Stimulated activated CD8-positive, alpha-beta memory T cell treated with anti-CD3 and anti-CD28 coated beads, Interleukin-7, amount 100 ng/mL, for 24 hours (primary cell): Measurements from ENCODE around the gene HAND1.
A peak's percentile ranks its signal among the peaks of the same experiment; 100 is the strongest.

Experiments
- DNase-seq: peaks from one replicate; pipeline ENCODE4 v3.0.0-alpha.2; 2020; ENCODE audit warnings: low read depth

The HAND1 gene

DNA sequence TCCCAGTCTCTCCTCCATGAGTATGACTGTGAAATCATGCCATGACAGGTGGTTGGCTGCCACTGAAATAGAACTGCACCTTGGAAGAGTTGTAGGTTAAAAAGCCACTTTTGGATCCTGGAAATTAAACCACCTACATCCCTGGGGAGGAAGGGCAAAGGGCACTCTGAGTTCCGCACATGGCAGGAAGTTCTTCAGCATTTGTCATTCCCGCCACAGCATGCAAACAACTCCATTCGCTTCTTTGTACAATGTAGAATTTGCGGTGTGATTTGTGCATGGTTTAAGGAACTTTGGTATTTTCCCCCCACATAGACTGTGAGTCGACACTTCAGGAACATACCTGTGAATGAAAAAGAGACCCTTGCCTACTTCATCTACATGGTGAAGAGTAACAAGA is 22.4 kb downstream of the HAND1 start:
- no peak for DNase-seq

DNA sequence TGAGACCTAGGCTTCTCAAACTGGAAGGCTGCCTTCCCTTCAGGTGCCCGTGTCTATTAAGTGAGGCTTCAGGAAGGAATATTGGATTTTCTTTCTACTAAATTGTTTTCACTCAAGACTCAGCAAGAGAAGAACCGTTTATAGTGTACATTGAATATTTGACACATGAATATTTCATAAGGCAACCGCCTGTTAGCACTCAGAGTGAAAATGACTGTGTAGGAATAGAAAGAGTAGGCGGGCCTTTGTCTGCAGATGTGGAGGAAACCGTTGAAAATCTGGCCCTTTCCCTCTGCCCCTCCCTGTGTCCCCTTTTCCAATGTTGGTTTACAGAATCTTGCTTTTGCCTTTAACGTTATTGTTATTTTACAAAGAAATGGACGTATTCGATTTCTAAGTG is 26.1 kb downstream of the HAND1 start:
- DNase-seq = no peak

DNA sequence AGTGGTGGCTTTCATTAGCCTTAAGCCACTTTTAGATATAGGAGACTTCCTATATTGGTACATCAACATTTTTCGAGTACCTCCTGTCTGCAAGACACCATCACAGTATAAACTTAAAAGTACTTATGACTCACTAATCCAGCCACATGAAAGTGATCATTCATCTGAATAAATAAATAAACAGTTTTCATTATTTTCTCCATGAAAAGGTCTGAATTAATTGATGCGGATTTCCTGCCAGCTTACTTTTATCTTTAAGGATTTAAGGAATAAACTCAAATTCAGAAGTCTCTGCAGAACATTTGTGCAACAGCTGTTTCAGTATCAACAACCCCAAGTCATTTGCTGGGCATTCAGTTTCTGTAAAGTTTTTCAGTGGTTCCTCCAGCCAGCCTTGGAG is 28.2 kb downstream of the HAND1 start:
- DNase-seq = no peak

DNA sequence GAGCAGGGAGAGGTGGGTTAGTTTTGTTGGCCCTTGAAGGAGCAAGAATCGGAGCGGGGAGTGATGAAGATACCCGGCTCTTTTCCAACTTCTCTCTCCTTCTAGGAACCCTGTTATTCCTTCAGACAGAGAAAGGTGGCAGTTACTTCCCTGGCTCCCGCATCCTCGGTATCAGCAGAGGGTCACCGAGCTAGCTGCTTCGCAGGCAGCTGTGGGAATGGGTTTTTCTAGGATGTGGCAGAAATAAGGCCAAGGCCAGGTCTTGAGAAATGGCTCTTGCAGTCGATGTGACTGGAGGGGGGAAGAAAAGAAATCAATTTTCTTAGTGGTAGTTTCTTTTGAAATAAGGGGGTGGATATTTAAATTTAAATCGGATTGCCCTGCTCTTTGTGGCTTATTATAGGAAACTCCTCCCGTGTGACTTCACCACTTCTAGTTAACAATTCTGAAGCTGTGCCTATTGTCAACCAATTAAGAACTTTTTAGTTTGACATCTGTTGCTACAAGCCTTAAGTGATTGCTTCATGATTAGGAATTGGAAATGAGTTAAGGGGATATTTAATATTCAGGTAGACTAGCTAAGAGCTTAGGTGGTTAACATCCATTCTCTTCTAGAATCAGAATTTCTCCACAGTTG is 30.8 kb downstream of the HAND1 start:
- no peak for DNase-seq

DNA sequence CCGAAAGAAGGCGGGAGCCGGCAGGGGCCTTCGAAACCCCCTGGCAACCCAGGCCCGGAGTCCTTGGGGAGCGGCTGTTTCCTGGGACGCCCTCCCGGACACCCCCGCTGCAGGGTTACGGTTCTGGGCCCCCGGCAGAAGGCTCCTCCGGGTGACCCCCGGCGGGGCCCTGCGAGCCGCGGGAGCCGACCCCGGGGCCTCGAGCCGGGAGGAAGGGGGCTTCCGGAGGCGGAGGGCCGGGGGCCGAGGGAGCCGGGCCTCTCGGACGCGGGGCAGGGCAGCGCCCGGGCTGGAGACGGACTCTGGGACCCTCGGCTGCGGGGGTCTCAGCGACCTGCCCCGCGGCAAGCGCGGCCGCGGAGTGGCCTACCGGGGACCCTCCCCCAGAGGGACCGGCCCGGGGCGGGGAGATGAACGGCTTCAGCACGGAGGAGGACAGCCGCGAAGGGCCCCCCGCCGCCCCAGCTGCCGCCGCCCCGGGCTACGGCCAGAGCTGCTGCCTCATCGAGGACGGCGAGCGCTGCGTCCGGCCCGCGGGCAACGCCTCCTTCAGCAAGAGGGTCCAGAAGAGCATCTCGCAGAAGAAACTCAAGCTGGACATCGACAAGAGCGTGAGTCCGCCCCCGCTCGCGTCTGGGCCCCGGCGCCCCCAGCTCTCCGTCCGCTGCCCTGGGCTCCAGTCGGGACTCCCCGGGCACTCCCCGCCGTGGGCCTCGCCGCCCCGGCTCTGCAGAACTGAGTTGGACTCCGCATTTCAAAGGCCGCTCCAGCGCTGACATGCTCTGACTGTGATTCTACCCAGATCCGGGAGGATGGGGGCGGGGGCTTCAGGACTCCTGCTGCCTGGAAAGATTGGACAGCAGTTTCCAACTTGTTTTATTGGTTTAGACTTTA is 31.6 kb downstream of the HAND1 start:
- DNase-seq = peak; percentile 4

DNA sequence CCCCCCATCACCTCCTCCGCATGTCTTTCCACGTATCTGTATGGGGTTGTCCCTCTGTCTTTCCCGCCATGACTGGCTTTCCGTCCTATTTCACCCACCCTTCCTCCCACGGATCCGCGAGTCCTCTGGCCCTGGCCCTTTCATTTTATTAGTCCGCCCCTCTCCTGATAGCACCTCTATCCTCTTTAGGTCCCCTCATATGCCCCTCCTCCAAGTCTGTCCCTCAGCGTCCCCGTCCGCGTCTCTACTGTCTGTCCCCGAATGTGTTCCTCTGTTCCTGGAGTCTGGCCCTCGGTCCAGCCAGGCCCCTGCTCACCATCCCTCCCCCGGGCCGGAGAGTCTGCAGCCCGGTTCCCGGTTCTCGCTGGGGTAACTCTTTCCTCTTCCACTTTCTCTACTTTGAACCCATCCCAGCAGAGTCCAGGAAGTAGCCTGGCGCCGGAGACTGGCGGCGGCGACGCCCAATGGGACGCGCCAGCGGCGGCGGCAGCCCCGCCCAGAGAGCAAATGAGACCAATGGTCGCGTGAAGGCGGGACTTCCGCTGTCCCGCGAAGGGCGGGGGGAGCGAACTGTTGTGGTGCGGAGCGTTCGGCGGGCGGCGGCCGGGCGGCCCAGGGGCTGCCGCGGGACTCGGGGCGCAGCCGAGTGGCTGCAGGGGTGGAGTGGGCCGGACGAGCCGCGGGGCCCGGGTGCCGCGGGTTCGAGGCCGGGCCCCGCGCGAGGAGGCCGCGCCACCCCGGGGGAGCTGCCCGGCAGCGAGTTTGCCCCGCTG is 32.4 kb downstream of the HAND1 start, which contains the start of gene SAP30L:
SAP30L (plus strand) TSS at position 576 of the 773 bp plus-strand sequence. CDS start 608 bp downstream, outside the sequence.
- peak; percentile 86 for DNase-seq

DNA sequence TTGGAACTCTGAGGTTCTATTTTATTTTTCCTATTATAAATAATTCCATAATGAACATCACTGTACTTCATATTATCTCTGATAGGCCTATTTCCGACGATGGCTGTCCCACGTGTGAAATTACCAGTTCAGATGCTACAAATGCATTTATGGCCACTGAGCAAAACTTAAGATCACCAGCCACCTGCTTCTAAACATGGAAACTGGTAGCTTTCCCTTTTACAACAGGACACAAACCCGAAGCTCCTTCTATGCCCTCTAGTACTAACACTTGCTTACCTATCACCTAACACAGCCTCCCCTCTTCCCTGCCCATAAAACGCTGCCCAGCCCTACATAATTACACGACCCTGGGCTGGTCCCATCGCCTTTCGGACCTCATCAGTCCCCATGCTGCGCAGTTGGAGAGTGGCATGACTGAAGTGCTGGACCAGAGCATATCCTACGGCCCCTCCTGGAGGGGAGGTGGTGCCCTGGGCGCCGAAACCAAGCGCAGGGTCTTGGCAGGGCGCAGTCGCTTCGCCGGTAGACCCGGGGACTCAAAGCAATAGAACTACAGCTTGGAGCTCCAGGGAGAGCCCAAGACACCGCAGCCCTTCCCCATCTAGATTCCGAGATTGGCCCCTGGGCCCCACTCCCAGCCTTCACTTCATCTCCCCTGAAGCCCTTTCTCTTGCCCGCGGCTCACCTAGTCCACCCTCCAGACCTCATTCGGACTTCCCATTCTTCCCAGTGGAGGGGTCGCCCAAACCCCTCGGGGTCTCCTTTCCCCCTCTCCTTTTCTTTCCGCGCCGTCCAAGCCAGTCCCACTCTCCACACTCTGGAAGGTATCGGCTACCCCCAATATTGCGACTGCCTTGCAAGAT is 33.2 kb downstream of the HAND1 start:
- DNase-seq = no peak

DNA sequence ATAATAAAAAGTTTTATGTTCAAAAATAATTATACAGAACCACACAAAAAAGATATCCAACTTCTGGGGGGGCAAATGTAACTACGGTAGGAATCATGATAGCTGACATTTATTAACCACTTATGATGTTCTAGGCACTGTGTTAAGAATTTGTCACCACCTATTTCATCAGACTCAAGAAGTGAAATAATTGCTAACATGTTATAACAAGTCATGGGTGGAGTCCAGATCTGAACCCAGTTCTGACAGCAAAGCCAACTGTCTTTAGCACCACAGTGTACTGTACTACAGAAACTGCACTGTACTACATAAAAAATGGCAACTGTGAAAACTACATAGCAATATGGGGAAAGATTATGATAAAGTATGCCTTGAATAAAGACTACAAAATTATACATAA is 35.2 kb downstream of the HAND1 start:
- no peak for DNase-seq

DNA sequence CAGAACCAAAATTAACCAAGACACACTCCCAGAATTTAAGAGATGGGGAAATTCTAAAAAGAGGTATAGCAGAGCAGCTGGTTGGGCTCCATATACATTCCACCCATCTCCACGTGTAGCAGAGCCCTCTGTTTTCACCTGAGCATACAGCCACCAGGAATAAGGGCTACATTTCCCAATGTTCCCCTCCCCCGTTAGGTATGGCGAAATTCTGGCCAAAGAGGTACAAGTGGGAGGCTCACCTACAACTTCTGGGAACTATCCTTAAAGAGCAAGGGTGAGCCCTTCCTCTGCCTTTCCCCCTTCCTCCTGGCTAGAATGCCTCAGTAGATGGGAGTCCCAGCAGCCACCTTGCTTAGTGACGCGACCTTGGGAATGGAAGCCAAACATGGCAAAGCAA is 37.5 kb downstream of the HAND1 start:
- no peak for DNase-seq

DNA sequence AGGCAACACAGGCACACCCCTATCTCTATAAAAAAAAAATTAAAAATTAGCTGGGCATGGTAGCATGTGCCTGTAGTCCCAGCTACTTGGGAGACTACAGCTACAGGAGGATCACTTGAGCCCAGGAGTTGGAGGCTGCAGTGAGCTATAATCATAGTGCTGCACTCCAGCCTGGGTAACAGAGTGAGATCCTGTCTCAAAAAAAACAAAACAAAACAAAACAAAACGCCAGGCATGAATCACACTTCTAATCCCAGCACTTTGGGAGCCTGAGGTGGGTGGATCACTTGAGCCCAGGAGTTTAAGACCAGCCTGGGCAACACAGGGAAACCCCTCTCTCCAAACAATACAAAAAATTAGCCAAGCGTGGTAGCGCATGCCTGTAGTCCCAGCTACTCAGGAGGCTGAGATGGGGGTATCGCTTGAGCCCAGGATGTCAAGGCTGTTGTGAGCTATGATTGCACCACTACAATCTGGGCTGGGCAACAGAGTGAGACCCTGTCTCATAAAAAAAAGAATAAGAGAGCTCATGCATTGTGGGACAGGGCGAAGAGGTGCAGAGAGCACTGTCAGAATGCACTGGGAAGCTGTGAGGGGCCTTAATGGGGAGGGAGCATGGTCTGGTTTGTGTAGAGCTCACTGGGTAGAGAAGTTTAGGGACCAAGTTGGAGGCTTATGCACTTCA is 40.6 kb downstream of the HAND1 start:
- no peak for DNase-seq

DNA sequence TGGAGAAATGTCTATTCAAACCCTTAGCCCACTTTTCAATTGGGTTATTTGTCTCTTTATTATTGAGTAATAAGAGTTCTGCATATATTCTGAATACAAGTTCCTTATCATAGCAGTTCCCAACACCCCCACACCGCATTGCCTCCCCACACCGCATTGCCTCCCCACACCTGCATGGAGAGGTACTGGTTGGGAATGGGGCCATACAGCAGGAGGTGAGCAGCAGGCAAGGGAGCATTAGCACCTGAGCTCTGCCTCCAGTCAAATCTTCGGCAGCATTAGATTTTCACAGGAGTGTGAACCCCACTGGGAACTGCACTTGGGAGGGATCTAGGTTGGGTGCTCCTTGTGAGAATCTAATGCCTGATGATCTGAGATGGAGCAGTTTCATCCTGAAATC is 42.8 kb downstream of the HAND1 start:
- no peak for DNase-seq

DNA sequence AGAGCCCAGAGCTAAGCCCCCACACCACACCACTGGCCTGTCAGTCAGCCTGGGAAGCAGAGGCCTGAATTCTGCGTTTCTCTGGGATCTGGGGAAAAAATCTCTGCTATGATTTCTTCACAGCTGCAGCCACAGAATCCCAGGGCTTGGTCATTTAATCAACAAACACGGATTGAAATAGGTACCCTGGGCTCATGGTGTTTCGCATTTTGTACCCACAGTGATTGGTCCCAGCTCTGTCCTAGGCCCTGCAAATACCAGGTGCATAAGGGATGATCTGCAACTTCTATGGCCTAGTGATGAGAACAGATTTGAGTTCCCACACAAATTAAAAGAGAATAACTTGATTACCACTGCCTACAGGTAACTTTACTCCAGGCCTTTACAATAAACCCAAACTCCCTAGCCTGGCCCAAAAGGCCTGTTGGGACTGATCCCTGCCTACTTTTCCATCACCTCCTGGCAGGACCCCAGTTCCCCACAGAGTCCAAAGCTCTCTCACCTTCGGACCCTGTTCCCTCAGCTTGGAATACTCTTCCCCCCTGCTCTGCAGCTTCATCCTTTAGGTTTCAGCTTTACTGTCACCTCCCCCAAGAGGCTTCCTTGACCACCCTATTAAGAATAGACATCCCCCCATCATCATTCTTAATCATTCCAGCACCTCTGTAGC is 46.9 kb downstream of the HAND1 start:
- DNase-seq = no peak

DNA sequence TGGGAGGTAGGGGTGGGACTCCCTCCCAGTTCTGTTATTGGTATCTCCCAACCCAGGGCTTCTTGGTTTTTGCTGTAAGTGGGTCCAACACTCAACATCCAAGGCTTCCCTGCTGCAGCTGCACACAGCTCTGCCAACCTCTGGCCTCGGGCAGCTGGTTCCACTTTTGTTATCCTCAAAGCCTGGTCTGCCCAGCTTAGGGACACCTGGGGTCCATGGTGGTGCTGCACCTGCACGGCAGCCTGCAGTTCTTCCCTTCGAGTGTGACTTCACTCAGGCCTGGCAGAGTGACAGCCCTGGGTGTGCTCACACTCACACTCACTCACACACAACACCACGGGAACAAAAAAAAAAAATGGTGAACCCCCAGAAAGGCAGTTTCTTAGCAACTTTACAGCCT is 47.6 kb downstream of the HAND1 start:
- DNase-seq = no peak

DNA sequence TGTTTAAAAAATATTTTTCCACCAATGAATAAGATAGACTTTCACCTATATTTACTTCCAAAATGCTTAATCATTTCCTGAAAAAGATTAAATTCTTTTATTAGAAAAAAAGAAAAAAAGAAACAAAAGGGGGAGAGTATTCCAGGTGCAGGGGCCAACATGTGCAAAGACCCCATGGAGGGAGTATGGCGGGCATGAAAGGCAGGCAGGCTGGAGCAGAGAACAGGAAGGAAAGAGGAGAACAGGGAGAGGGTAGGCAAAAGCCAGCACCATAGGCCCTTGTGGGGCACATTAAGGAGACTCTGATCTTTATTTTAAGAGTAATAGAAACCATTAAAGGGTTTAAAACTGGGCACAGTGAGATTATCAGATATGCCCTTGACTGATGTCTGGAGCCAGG is 48.7 kb downstream of the HAND1 start:
- DNase-seq = no peak

DNA sequence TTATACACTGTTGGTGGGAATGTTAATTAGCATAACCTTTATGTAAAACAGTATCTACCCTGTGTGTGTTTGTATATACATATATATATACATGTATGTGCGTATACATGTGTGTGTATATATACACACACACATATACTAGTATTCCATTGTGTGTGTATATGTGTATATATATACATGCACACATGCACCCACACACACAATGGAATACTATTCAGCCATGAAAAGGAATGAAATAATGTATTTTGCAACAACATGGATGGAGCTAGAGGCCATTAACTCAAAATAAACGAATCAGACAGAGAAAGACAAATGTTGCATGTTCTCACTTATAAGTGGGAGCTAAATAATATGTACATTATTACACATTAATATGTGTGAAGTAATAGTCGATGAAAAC is 49.8 kb downstream of the HAND1 start:
- no peak for DNase-seq
